ENCODE measurements around the gene ADAD1.

The ADAD1 gene

DNA sequence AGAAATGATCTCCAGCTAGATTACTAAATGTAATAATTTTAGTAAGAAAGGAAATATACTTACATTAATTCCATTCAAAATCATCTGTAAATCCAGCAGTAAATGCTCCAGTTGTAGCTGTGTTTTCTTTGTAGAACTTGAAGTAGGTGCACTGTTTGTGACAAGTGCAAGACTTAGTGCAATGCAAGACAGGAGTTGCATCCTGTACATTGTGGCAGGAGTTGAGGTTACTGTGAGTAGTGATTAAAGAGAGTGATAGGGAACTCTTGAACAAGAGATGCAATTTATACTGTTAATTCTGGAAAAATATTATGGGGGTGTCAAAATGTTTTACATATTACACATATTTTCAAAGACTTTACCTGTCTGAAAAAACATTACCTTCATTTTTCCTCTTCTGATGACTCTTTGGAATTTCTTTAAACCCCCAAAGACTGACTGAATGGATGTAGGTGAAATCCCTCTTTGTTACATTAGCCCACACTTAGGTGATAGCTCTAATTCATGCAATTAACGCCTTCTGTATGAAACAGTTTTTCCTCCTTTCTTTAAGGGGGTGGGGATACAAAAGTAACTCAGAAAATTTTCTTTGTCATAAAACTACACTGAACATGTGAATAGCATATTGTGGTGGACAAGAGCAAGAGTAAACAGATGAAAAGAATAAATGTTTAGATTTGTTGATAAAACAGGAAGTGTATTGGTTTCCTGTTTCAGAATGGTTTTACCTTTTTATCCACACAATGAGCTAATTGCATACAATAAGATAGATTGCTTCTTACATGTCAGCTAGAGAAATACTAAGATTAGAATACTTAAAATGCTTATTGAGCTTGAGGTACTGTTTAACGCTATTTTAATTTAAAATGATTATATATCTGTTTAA is 77.7 kb downstream of the ADAD1 start, which contains the start of gene IL2:
IL2 (minus strand) TSS at position 495 of the 886 bp plus-strand sequence; CDS start at position 210, 285 bp downstream.
- no peak for DNase-seq (ENCODE audit: low read depth, low spot score)

DNA sequence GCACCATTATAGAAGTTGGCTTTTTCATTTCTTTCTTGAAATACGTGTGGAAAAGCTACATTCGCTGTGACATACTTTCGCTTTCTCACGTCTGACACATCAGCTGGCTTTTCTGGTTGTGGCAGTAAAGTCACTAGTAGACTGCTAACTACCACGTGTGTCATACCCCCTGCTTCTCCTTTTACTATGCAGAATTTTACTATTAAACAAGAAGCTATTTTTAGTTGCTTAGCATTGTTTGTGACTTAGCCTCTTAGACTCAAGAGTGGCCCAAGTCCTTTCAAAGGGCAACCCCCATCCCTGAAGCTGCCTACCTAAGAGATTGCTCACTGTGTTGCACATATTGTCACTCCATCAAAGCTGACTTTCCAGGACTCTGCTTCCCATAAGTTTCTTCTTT is 79.8 kb downstream of the ADAD1 start:
- DNase-seq (ENCODE audit: low read depth, low spot score): no peak

DNA sequence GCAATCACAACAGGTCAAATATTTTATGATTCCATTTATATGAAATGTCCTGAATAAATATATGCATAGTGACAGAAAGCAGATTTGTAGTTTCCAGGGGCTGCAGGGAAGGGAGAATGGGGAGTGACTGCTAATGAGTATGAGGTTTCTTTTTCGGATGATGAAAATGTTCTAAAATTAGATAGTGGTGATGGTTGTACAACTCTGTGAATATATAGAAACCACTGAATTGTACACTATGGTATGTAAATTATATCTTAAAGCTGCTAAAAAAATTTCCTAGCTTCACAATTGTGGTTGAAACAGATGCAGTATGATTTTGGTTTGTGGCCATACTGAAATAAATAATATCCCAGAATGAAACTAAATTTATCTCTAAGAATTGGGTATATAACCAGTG is 90.6 kb downstream of the ADAD1 start:
- no peak for DNase-seq (ENCODE audit: low read depth, low spot score)

DNA sequence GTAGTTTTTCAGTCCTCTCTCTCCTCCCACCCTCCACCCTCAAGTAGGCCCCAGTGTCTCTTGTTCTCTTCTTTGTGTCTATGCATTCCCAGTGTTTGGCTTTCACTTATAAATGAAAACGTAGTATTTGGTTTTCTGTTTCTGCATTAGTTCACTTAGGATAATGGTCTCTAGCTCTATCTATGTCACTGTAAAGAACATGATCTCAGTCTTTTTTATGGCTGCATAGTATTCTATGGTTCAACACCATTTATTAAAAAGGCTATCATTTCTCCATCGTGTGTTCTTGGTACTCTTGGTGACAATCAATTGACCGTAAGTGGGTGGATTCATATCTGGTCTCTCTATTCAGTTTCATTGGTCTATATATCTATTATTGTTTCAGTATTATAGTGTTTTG is 96.4 kb downstream of the ADAD1 start:
- DNase-seq (ENCODE audit: low read depth, low spot score): no peak

DNA sequence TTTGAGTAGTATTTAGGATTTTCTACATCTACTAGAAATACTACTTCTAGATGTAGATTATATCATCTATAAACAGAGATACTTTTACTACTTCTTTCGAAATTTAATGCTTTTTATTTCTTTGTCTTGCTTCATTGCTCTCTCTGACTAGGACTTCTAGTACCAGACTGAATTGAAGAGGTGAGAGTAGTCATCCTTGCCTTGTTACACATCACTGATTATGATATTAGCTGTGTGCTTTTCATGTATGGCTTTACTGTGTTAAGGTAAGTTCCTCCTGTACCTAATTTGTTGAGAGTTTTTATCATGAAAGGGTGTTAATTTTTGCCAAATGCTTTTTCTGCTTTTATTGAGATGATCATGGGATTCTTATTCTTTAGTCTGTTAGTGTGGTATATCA is 97.3 kb downstream of the ADAD1 start:
- DNase-seq (ENCODE audit: low read depth, low spot score): no peak

DNA sequence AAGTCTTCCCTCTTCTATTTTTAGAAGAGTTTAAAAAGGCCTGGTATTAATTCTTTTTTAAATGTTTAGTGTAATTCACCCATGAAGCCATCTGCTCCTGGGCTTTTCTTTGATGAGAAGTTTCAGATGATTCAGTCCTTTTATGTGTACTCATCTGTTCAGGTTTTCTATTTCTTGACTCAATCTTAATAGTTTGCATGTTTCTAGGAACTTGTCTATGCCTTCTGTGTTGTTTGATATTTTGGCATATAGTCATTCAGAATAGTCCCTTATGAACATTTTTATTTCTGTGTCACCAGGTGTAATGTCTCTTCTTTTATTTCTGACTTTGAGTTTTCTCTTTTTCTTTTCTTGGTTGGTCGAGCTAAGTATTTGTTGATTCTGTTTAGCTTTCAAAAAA is 97.9 kb downstream of the ADAD1 start:
- no peak for DNase-seq (ENCODE audit: low read depth, low spot score)
